Activated CD8-positive, alpha-beta T cell treated with anti-CD3 and anti-CD28 coated beads, Interleukin-2, amount 10 ng/mL, durations not matched to agents 7 days and 5 days (primary cell): Measurements from ENCODE around the gene SPG7. TPM values are rescaled to one million over a fixed set of nuclear protein-coding genes. Genes with fewer than 3 reads are reported as not detected.

ENCODE experiments used
- ATAC-seq: fragments of 150-1000 bp; cut with Tn5 transposase; one replicate; pipeline ENCODE4 v1.10.0; 2021; ENCODE audit warnings: moderate library complexity
- CTCF ChIA-PET: fragments of 350-600 bp; sonication (Branson Sonifier 250); formaldehyde crosslinking; loops from one replicate; lab custom pipeline; 2021; ENCODE audit warnings: antibody characterized with exemption; lab: Charles Lee
- POLR2A ChIA-PET: fragments of 350-600 bp; sonication (Branson Sonifier 250); formaldehyde crosslinking; loops from one replicate; lab custom pipeline; 2021; ENCODE audit warnings: antibody characterized with exemption; lab: Charles Lee
- DNase-seq: peaks from one replicate; pipeline ENCODE4 v3.0.0-alpha.2; 2020
- H3K27ac Mint-ChIP-seq: one replicate; pipeline ENCODE4 v1.8.0; 2021; ENCODE audit warnings: mild to moderate bottlenecking, mixed read lengths
- H3K27me3 Mint-ChIP-seq: one replicate; pipeline ENCODE4 v1.8.0; 2021; ENCODE audit warnings: low read depth, mixed read lengths
- H3K36me3 Mint-ChIP-seq: one replicate; pipeline ENCODE4 v1.8.0; 2021; ENCODE audit warnings: low read depth, mixed read lengths
- H3K4me1 Mint-ChIP-seq: one replicate; pipeline ENCODE4 v1.8.0; 2021; ENCODE audit warnings: low read depth, mixed read lengths
- H3K4me3 Mint-ChIP-seq: one replicate; pipeline ENCODE4 v1.8.0; 2021; ENCODE audit warnings: mild to moderate bottlenecking, mixed read lengths
- H3K9me3 Mint-ChIP-seq: one replicate; pipeline ENCODE4 v1.8.0; 2022; ENCODE audit warnings: mixed read lengths; ENCODE audit not compliant: insufficient read depth
- total RNA-seq, 2 experiments: library from RNA; stranded (reverse); gene quantifications; one replicate each; pipeline ENCODE4 v1.2.3, GENCODE V29; 2021

SPG7 gene
- total RNA-seq, 2 experiments from 2014 or later = 94.7 to 98.4 TPM

- ChIA-PET CTCF (no interaction called here), POLR2A (interaction anchor here (1.0 kb wide), 2 partner anchors 11 to 53 kb away, joined by 3 read pairs; no protein-coding TSS in a partner anchor)
- Mint-ChIP-seq H3K4me3 (no peak overlapping the region), H3K27me3 (no peaks in the 10 kb centered on the region), H3K36me3 (peaks cover 35% of the 10 kb centered on the region), H3K9me3 (no peaks in the 10 kb centered on the region), H3K4me1 (peaks cover 22% of the 10 kb centered on the region), H3K27ac (no peak overlapping the region)
- ATAC-seq = no peak
- DNase-seq = no peak
Observed at GRCh38 chr16:89537549-89537925, 29.3 kb downstream of the SPG7 start.

- peaks cover 34% of the 10 kb centered on the region for H3K36me3 Mint-ChIP-seq
- ChIA-PET POLR2A (no interaction called here), CTCF (no interaction called here)
- DNase-seq (no peak), ATAC-seq (no peak)
- no peak overlapping the region for H3K27ac Mint-ChIP-seq
- no peak overlapping the region for H3K4me3 Mint-ChIP-seq
- H3K27me3 Mint-ChIP-seq = no peaks in the 10 kb centered on the region
- H3K4me1 Mint-ChIP-seq = peaks cover 22% of the 10 kb centered on the region
- no peaks in the 10 kb centered on the region for H3K9me3 Mint-ChIP-seq
Observed at GRCh38 chr16:89538286-89538685, 30.1 kb downstream of the SPG7 start.

GRCh38 chr16:89540557-89540956, 32.4 kb downstream of the SPG7 start:
- H3K27me3 Mint-ChIP-seq = no peaks in the 10 kb centered on the region
- H3K9me3 Mint-ChIP-seq = no peaks in the 10 kb centered on the region
- ATAC-seq = no peak
- no peaks in the 10 kb centered on the region for H3K4me1 Mint-ChIP-seq
- CTCF ChIA-PET = interaction anchor here (1.7 kb wide), 1 partner anchor 8 kb away, joined by 5 read pairs; no protein-coding TSS in a partner anchor
- no peak overlapping the region for H3K27ac Mint-ChIP-seq
- peaks cover 22% of the 10 kb centered on the region for H3K36me3 Mint-ChIP-seq
- no peak overlapping the region for H3K4me3 Mint-ChIP-seq
- DNase-seq = no peak
- POLR2A ChIA-PET = interaction anchor here (0.7 kb wide), 1 partner anchor 9 kb away, joined by 3 read pairs; no protein-coding TSS in a partner anchor

- Mint-ChIP-seq H3K9me3 (no peaks in the 10 kb centered on the region), H3K27ac (no peak overlapping the region), H3K4me3 (no peak overlapping the region), H3K27me3 (no peaks in the 10 kb centered on the region), H3K4me1 (no peaks in the 10 kb centered on the region), H3K36me3 (peaks cover 23% of the 10 kb centered on the region)
- ChIA-PET CTCF (no interaction called here), POLR2A (no interaction called here)
- ATAC-seq (no peak), DNase-seq (no peak)
Observed at GRCh38 chr16:89541792-89542191, 33.6 kb downstream of the SPG7 start.

GRCh38 chr16:89544113-89544512, 35.9 kb downstream of the SPG7 start:
- ChIA-PET POLR2A (no interaction called here), CTCF (no interaction called here)
- DNase-seq = no peak
- ATAC-seq = no peak
- no peaks in the 10 kb centered on the region for H3K27me3 Mint-ChIP-seq
- H3K9me3 Mint-ChIP-seq = no peaks in the 10 kb centered on the region
- H3K4me1 Mint-ChIP-seq = peaks cover 13% of the 10 kb centered on the region
- H3K36me3 Mint-ChIP-seq = peaks cover 29% of the 10 kb centered on the region
- no peak overlapping the region for H3K4me3 Mint-ChIP-seq
- no peak overlapping the region for H3K27ac Mint-ChIP-seq

- peaks cover 18% of the 10 kb centered on the region for H3K4me1 Mint-ChIP-seq
- no peak overlapping the region for H3K4me3 Mint-ChIP-seq
- no peaks in the 10 kb centered on the region for H3K27me3 Mint-ChIP-seq
- ChIA-PET CTCF (no interaction called here), POLR2A (no interaction called here)
- DNase-seq (no peak), ATAC-seq (no peak)
- H3K36me3 Mint-ChIP-seq = peaks cover 33% of the 10 kb centered on the region
- H3K9me3 Mint-ChIP-seq = no peaks in the 10 kb centered on the region
- H3K27ac Mint-ChIP-seq = no peak overlapping the region
Observed at GRCh38 chr16:89544713-89545043, 36.5 kb downstream of the SPG7 start.

GRCh38 chr16:89545044-89545830, 37.0 kb downstream of the SPG7 start:
- Mint-ChIP-seq H3K4me3 (no peak overlapping the region), H3K9me3 (no peaks in the 10 kb centered on the region), H3K4me1 (peaks cover 23% of the 10 kb centered on the region), H3K36me3 (peaks cover 37% of the 10 kb centered on the region), H3K27ac (no peak overlapping the region), H3K27me3 (no peaks in the 10 kb centered on the region)
- ChIA-PET POLR2A (interaction anchor here (0.7 kb wide), 1 partner anchor 931 kb away, joined by 5 read pairs; no protein-coding TSS in a partner anchor), CTCF (no interaction called here)
- ATAC-seq = no peak
- no peak for DNase-seq

- POLR2A ChIA-PET = interaction anchor here (0.7 kb wide), 1 partner anchor 932 kb away, joined by 5 read pairs; no protein-coding TSS in a partner anchor
- Mint-ChIP-seq H3K9me3 (no peaks in the 10 kb centered on the region), H3K4me1 (peaks cover 24% of the 10 kb centered on the region), H3K27ac (no peak overlapping the region), H3K36me3 (peaks cover 39% of the 10 kb centered on the region), H3K4me3 (no peak overlapping the region), H3K27me3 (no peaks in the 10 kb centered on the region)
- DNase-seq (no peak), ATAC-seq (no peak)
- CTCF ChIA-PET = no interaction called here
Observed at GRCh38 chr16:89545831-89546574, 37.8 kb downstream of the SPG7 start.

- no peak for DNase-seq
- no peak overlapping the region for H3K27ac Mint-ChIP-seq
- ChIA-PET POLR2A (no interaction called here), CTCF (no interaction called here)
- H3K9me3 Mint-ChIP-seq = no peaks in the 10 kb centered on the region
- H3K36me3 Mint-ChIP-seq = peaks cover 40% of the 10 kb centered on the region
- H3K4me1 Mint-ChIP-seq = peaks cover 24% of the 10 kb centered on the region
- H3K4me3 Mint-ChIP-seq = no peak overlapping the region
- no peaks in the 10 kb centered on the region for H3K27me3 Mint-ChIP-seq
- no peak for ATAC-seq
Observed at GRCh38 chr16:89546781-89547180, 38.6 kb downstream of the SPG7 start.

GRCh38 chr16:89547291-89547690, 39.1 kb downstream of the SPG7 start:
- Mint-ChIP-seq H3K27ac (no peak overlapping the region), H3K9me3 (no peaks in the 10 kb centered on the region), H3K27me3 (no peaks in the 10 kb centered on the region), H3K4me1 (peaks cover 24% of the 10 kb centered on the region), H3K4me3 (no peak overlapping the region), H3K36me3 (peaks cover 39% of the 10 kb centered on the region)
- CTCF ChIA-PET = no interaction called here
- ATAC-seq = no peak
- no peak for DNase-seq
- POLR2A ChIA-PET = no interaction called here

GRCh38 chr16:89547860-89548259, 39.7 kb downstream of the SPG7 start:
- POLR2A ChIA-PET = interaction anchor here (2.1 kb wide), 1 partner anchor 39 kb away, joined by 9 read pairs; the partner anchor contains the start of gene SPG7
- DNase-seq (no peak), ATAC-seq (no peak)
- H3K4me1 Mint-ChIP-seq = peaks cover 24% of the 10 kb centered on the region
- H3K9me3 Mint-ChIP-seq = no peaks in the 10 kb centered on the region
- CTCF ChIA-PET = interaction anchor here (1.8 kb wide), 1 partner anchor 9 kb away, joined by 8 read pairs; no protein-coding TSS in a partner anchor
- no peak overlapping the region for H3K4me3 Mint-ChIP-seq
- peak overlapping the region; percentile 86 for H3K27ac Mint-ChIP-seq
- H3K27me3 Mint-ChIP-seq = no peaks in the 10 kb centered on the region
- peaks cover 39% of the 10 kb centered on the region for H3K36me3 Mint-ChIP-seq
